Omental fat pad (tissue), 4 donors: ENCODE data around the gene SMIM41. TPM values are rescaled to one million over a fixed set of nuclear protein-coding genes. Genes with fewer than 3 reads are reported as not detected.

Experiments used
- ATAC-seq: fragments of 150-250 bp; one replicate; pipeline ENCODE4 v1.9.1; 2016; ENCODE audit warnings: mild to moderate bottlenecking, moderate library complexity; ENCODE audit not compliant: low FRiP score
- DNase-seq: peaks from one replicate; pipeline ENCODE4 v3.0.0-alpha.2; 2019; ENCODE audit warnings: low spot score
- CTCF ChIP-seq, 3 donors: fragments of 450-650 bp; IDR thresholded peaks; one replicate each; pipeline ENCODE4 v1.5.1; 2016 to 2017; ENCODE audit warnings: antibody characterized with exemption in 3 of 3, mild to moderate bottlenecking in 3 of 3, moderate library complexity in 2 of 3
- total RNA-seq, 4 donors: library from RNA; depleted of rRNA; stranded (reverse); fragments of >200 nt; gene quantifications; one replicate each; pipeline ENCODE4 v1.1.0, GENCODE V29; 2016

The SMIM41 gene
- total RNA-seq, 4 donors from 2014 or later, result 1.1 to 1.9 (median 1.1) TPM; not detected in 1

DNA sequence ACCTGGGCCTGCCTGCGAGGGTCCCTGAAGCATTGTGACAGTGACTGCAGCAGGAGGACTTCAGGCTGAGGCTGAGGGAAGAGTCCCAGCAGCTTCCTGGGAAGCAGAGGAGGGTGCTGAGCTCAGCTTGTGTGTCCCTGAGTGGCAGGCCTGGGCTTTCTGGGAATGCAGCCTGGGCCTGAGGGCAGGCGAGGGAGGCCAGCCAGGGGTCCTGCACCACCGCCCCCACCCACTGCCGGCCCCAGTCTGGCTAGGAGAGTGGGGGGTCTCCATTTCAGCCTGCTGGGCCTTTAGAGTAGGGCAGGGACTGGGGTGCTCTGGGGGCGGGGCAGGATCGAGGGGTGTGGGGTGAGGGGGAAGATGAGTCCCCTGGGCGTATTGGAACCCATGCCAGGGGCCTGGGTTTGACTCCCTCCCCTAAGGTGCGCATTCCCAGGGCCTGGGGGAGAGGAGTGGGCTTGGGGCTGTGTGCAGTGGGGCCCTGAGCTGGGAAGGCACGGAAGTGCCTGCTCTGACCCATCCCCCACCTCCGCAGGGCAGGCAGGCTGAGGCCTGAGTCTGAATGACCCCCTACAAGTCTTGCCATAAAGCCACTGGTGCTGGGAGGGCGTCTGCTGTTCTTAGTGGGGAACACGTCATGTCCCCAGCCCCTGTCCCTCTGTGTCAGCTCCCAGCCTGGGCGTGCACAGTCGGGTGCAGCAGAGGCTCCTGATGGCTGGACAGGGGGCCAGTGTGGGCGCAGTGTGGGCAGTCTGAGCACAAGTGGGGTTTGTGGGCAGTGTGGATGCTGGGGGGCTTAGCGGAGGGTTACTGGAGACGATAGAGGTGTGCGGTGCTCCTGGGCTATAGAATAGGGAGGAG lies 66.0 kb downstream of the SMIM41 start:
- ATAC-seq, result no peak
- DNase-seq, result no peak

DNA sequence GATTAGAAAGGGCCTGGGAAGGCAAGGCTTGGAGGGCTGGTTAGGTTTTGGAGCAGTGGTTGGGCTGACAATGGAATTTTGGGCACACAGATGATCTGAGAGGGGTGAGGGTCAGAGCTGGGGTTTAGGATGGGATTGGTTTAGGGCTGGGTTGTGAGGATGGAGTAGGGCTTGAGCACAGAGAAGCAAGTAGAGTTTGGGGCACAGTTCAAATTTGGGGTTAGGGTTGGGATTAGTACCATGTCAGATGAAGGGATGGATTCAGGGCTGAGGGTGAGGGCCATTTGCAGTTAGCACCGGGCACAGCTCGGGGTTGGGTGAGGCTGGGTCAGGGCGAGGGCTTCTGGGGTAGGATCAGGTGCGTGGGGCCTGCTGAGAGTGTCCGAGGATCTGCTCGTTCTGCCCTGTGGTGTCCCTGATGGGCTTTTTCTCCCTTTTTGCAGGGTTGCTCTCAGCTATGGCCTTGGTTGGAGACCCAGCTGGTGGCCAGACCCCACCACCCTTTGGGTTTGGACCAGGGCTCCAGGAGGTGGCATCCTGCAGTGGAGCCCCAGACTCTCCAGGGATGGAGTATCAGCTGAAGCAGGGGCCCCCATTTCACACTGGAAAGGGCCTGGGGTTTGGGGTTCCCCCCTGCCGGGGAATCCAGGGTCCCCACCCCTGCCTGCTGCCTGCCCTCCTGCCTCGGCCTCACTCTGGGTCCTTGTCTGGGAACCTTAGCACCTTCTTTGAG lies 66.8 kb downstream of the SMIM41 start:
- ATAC-seq (no peak), DNase-seq (no peak)
- TF ChIP-seq CTCF (IDR thresholded peaks at IDR 0.05), result no peak

More for the DNA sequence above, 66.0 kb downstream of the SMIM41 start:
- no peak for TF ChIP-seq CTCF (IDR thresholded peaks at IDR 0.05)

GRCh38 chr12:52146822-52147366 lies 67.4 kb downstream of the SMIM41 start:
- DNase-seq (no peak), ATAC-seq (no peak)
- no peak for TF ChIP-seq CTCF (IDR thresholded peaks at IDR 0.05)

DNA sequence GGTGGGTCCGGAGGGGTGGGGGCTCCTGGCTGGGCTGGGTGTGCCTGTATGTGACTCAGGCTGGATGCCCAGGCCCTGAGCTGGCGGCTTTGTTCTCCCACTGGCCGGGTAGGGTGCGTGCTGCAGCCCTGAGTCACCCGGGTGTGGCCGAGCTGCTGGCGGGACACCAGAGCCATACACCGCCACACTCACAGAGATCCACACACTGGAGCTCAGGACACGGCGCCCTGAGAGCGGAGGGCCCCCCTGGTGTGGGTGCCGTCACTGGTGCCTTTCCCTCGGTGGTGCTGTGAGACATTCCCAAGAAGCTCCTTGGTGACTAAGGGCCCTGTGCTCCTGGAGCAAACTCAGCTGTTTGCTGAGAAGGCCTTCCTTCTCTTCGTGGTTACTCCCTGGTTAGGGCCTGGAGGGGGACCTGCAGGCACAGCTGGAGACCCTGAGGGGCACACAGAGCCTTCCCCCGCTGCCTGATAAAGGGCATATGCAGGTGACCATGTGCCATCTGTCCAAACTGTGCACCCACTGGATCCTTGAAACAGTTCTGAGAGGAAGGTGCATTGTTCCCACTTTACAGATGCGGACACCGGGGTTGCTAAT lies 68.0 kb downstream of the SMIM41 start:
- DNase-seq, result peak; percentile 85
- TF ChIP-seq CTCF (IDR thresholded peaks at IDR 0.05), result no peak
- peak; percentile 92 for ATAC-seq

- no peak for DNase-seq
- ATAC-seq, result no peak
- TF ChIP-seq CTCF (IDR thresholded peaks at IDR 0.05), result no peak
Observed at GRCh38 chr12:52147964-52148463, 68.5 kb downstream of the SMIM41 start.

GRCh38 chr12:52148464-52149181 lies 69.1 kb downstream of the SMIM41 start:
- ATAC-seq (no peak), DNase-seq (no peak)

More at GRCh38 chr12:52148464-52149181, 69.1 kb downstream of the SMIM41 start:
- TF ChIP-seq CTCF (IDR thresholded peaks at IDR 0.05), result no peak
